IMR-90 (cell line): ENCODE data around the gene MAB21L1. TPM values are rescaled to one million over a fixed set of nuclear protein-coding genes. Genes with fewer than 3 reads are reported as not detected.

Experiments
- ATAC-seq: fragments of 200-7000 bp; cut with Tn5 transposase; 2 replicates; pipeline ENCODE4 v1.9.1; 2020; ENCODE audit warnings: low read depth, mild to moderate bottlenecking, moderate library complexity
- Bru-seq: library from RNA; stranded (reverse); fragments of 400-500 nt; gene quantifications from one replicate; lab custom pipeline; 2021; lab: Mats Ljungman, UMichigan
- BruChase-seq, 2 experiments: library from RNA; stranded (reverse); fragments of 400-500 nt; gene quantifications; one replicate each; lab custom pipeline; 2021; lab: Mats Ljungman, UMichigan
- BruUV-seq: library from RNA; stranded (reverse); fragments of 400-500 nt; replicated peaks from 2 replicates; lab custom pipeline; 2021; lab: Mats Ljungman, UMichigan
- CTCF ChIA-PET: fragments of 300-600 bp; formaldehyde crosslinking; extraction: SDS; loops from one replicate; lab custom pipeline; 2021; ENCODE audit warnings: antibody characterized with exemption; lab: Yijun Ruan, JAX
- POLR2A ChIA-PET: fragments of 300-600 bp; sonication (Branson Sonifier 250); formaldehyde crosslinking; loops from one replicate; lab custom pipeline; 2022; ENCODE audit warnings: antibody characterized with exemption; ENCODE audit not compliant: unreplicated experiment; lab: Charles Lee
- DNase-seq: peaks from one replicate; pipeline ENCODE4 v3.0.0; 2013
- H2AFZ ChIP-seq: replicated peaks from 2 replicates; pipeline ENCODE3; 2013; ENCODE audit warnings: low read length, mild to moderate bottlenecking; ENCODE audit not compliant: poor library complexity
- H2AK5ac ChIP-seq: 2 replicates; pipeline ENCODE4 v1.6.1; 2013; ENCODE audit warnings: low read depth, low read length, inconsistent platforms
- H2AK9ac ChIP-seq: replicated peaks from 2 replicates; pipeline ENCODE3; 2013; ENCODE audit warnings: mild to moderate bottlenecking, low read depth, low read length, moderate library complexity; ENCODE audit not compliant: poor library complexity
- H2BK120ac ChIP-seq: 2 replicates; pipeline ENCODE4 v1.6.1; 2013; ENCODE audit warnings: low read depth, low read length, inconsistent platforms
- H2BK15ac ChIP-seq: 3 replicates; pipeline ENCODE4 v1.6.1; 2013; ENCODE audit warnings: low read depth, low read length, inconsistent platforms
- H2BK20ac ChIP-seq: 2 replicates; pipeline ENCODE4 v1.6.1; 2013; ENCODE audit warnings: low read depth, mild to moderate bottlenecking, inconsistent platforms, low read length, moderate library complexity
- H2BK5ac ChIP-seq: 2 replicates; pipeline ENCODE4 v1.6.1; 2013; ENCODE audit warnings: mild to moderate bottlenecking, low read depth, low read length, inconsistent platforms; ENCODE audit not compliant: poor library complexity, severe bottlenecking
- H3K14ac ChIP-seq: replicated peaks from 2 replicates; pipeline ENCODE4 v1.6.1; 2013; ENCODE audit warnings: low read depth, low read length, inconsistent platforms
- H3K18ac ChIP-seq: 2 replicates; pipeline ENCODE4 v1.6.1; 2013; ENCODE audit warnings: low read depth, low read length, control low read depth
- H3K23ac ChIP-seq: 2 replicates; pipeline ENCODE4 v1.6.1; 2013; ENCODE audit warnings: low read depth, low read length, inconsistent platforms
- H3K27ac ChIP-seq: 2 replicates; pipeline ENCODE4 v1.5.1; 2013; ENCODE audit warnings: mild to moderate bottlenecking, control low read depth, low read length; ENCODE audit not compliant: insufficient read depth
- H3K27me3 ChIP-seq: 2 replicates; pipeline ENCODE4 v1.6.1; 2013; ENCODE audit warnings: low read length; ENCODE audit not compliant: control insufficient read depth, insufficient read depth
- H3K36me3 ChIP-seq: 2 replicates; pipeline ENCODE4 v1.6.1; 2013; ENCODE audit warnings: low read length, mixed read lengths; ENCODE audit not compliant: control insufficient read depth, insufficient read depth
- H3K4ac ChIP-seq: 2 replicates; pipeline ENCODE4 v1.6.1; 2013; ENCODE audit warnings: low read depth, low read length, inconsistent platforms
- H3K4me1 ChIP-seq: 2 replicates; pipeline ENCODE4 v1.6.1; 2013; ENCODE audit warnings: low read length, mixed read lengths; ENCODE audit not compliant: control insufficient read depth, insufficient read depth
- H3K4me2 ChIP-seq: 2 replicates; pipeline ENCODE4 v1.6.1; 2013; ENCODE audit warnings: low read depth, mild to moderate bottlenecking, control low read depth, low read length, moderate library complexity
- H3K4me3 ChIP-seq: 2 replicates; pipeline ENCODE4 v1.5.1; 2013; ENCODE audit warnings: low read depth, mild to moderate bottlenecking, control low read depth, low read length, moderate library complexity; ENCODE audit not compliant: insufficient read depth
- H3K56ac ChIP-seq: 2 replicates; pipeline ENCODE4 v1.6.1; 2013; ENCODE audit warnings: low read length, inconsistent platforms; ENCODE audit not compliant: insufficient read depth; ENCODE audit errors: extremely low read depth
- H3K79me1 ChIP-seq, 2 experiments: 2 replicates each; pipeline ENCODE4 v1.6.1; 2013; ENCODE audit warnings: low read length in 2 of 2, inconsistent platforms in 1 of 2, low read depth in 1 of 2
- H3K9ac ChIP-seq: 2 replicates; pipeline ENCODE4 v1.6.1; 2013; ENCODE audit warnings: low read depth, low read length, control low read depth
- H3K9me1 ChIP-seq: 2 replicates; pipeline ENCODE4 v1.6.1; 2013; ENCODE audit warnings: low read length, inconsistent platforms; ENCODE audit not compliant: insufficient read depth
- H3K9me3 ChIP-seq: 2 replicates; pipeline ENCODE4 v1.6.1; 2013; ENCODE audit warnings: low read length; ENCODE audit not compliant: control insufficient read depth, insufficient read depth
- H4K20me1 ChIP-seq: 2 replicates; pipeline ENCODE4 v1.6.1; 2013; ENCODE audit warnings: low read length, inconsistent platforms; ENCODE audit not compliant: insufficient read depth
- H4K5ac ChIP-seq: 2 replicates; pipeline ENCODE4 v1.6.1; 2013; ENCODE audit warnings: mild to moderate bottlenecking, low read depth, low read length, control low read depth
- H4K8ac ChIP-seq, 2 experiments: 2 replicates each; pipeline ENCODE4 v1.6.1; 2013; ENCODE audit warnings: low read depth in 2 of 2, low read length in 2 of 2, control low read depth in 1 of 2, inconsistent platforms in 1 of 2
- H4K91ac ChIP-seq: 2 replicates; pipeline ENCODE4 v1.6.1; 2013; ENCODE audit warnings: low read depth, low read length, inconsistent platforms; ENCODE audit not compliant: insufficient read depth
- BHLHE40 ChIP-seq: fragments of 150-350 bp; IDR thresholded peaks from 2 replicates; pipeline ENCODE4 v1.6.1; 2016; ENCODE audit warnings: mild to moderate bottlenecking, low read depth, low read length
- CEBPB ChIP-seq: IDR thresholded peaks from 2 replicates; pipeline ENCODE4 v1.6.1; 2012; ENCODE audit warnings: low read depth, low read length, improper control_type of control experiment
- CTCF ChIP-seq: conservative IDR thresholded peaks from 2 replicates; pipeline ENCODE4 v1.5.1; 2012; ENCODE audit warnings: mild to moderate bottlenecking, low read depth, low read length, improper control_type of control experiment
- FOS ChIP-seq: fragments of 150-350 bp; IDR thresholded peaks from 2 replicates; pipeline ENCODE4 v1.6.1; 2016; ENCODE audit warnings: low read depth, low read length
- MXI1 ChIP-seq: IDR thresholded peaks from 2 replicates; pipeline ENCODE4 v1.6.1; 2012; ENCODE audit warnings: low read depth, mild to moderate bottlenecking, low read length, moderate library complexity, borderline replicate concordance
- NFE2L2 ChIP-seq: fragments of 150-350 bp; IDR thresholded peaks from 2 replicates; pipeline ENCODE4 v1.6.1; 2016; ENCODE audit warnings: low read depth, mild to moderate bottlenecking, low read length
- RAD21 ChIP-seq: IDR thresholded peaks from 2 replicates; pipeline ENCODE4 v1.6.1; 2012; ENCODE audit warnings: low read length, improper control_type of control experiment
- RFX5 ChIP-seq: IDR thresholded peaks from 2 replicates; pipeline ENCODE4 v1.8.0; 2012; ENCODE audit warnings: low read depth, mild to moderate bottlenecking, low read length, moderate library complexity
- SMC3 ChIP-seq: fragments of 150-350 bp; IDR thresholded peaks from 2 replicates; pipeline ENCODE4 v1.6.1; 2016; ENCODE audit warnings: low read depth, mild to moderate bottlenecking, antibody characterized with exemption, low read length, moderate library complexity
- WGBS, 2 experiments: methylation state at CpG; one replicate each; pipeline versions ENCODE4 v1.1.5 to v1.1.7; 2013; ENCODE audit warnings: missing lambda C conversion rate in 2 of 2; ENCODE audit not compliant: insufficient read length in 1 of 2; ENCODE audit errors: extremely low coverage in 2 of 2; 5-methylcytosine and 5-hydroxymethylcytosine counted together
- dilution Hi-C: fragments of 300-500 bp; cut with HindIII; formaldehyde crosslinking; loops from one replicate; pipeline ENCODE4 v1.14.3; 2018; ENCODE audit warnings: low sequenced_read_pairs; ENCODE audit not compliant: unreplicated experiment
- in situ Hi-C: fragments of 300-500 bp; cut with MboI; formaldehyde crosslinking; loops from 3 replicates; pipeline ENCODE4 v1.14.3; 2019; ENCODE audit warnings: low sequenced_read_pairs, inconsistent platforms, mixed read lengths
- intact Hi-C: fragments of 100-400 bp; cut with micrococcal nuclease; formaldehyde crosslinking; loops from 2 replicates; pipeline ENCODE4 v1.10.0; 2022
- long read RNA-seq: library from polyadenylated mRNA; unstranded; transcript quantifications from one replicate; pipeline ENCODE4 v2.0.0, GENCODE V29; 2021; ENCODE audit not compliant: unreplicated experiment
- polyA plus RNA-seq, 3 experiments: library from polyadenylated mRNA; depleted of rRNA; stranded (reverse); fragments of >200 nt; gene quantifications; 2 replicates each; pipeline ENCODE4 v1.2.3, GENCODE V29; 2012; ENCODE audit warnings: low replicate concordance in 1 of 3
- total RNA-seq: library from RNA; depleted of rRNA; stranded (reverse); fragments of >200 nt; gene quantifications from 2 replicates; pipeline ENCODE4 v1.2.3, GENCODE V29; 2012; rRNA removed

The MAB21L1 gene
- total RNA-seq = 0.72 and 0.83 TPM in 2 replicates
- 0.53 and 0.59 TPM in 2 replicates for polyA plus RNA-seq (2012; rRNA removed)
- polyA plus RNA-seq (2012; cell fraction: cytosol; rRNA removed) = 0.20 and 0.21 TPM in 2 replicates
- 0.11 and 0.18 TPM in 2 replicates for polyA plus RNA-seq (2012; cell fraction: nucleus; rRNA removed; ENCODE audit: low replicate concordance)
- not detected for Bru-seq, nascent RNA
- BruChase-seq, experiment 1, labeled RNA remaining after a 6-hour chase = percentile 14 among the genes with signal in this experiment
- BruChase-seq, experiment 2, labeled RNA remaining after a 2-hour chase = percentile 23 among the genes with signal in this experiment
- long read RNA-seq, partial matches to known transcripts = 0 of 1 reads
- long read RNA-seq, other reads (novel, unspliced or antisense) = 0 of 1 reads

- Histone ChIP-seq H3K9ac (peak within 1 kb of the TSS; percentile 28; the same call in 1 of the 2 replicates), H4K91ac (no peak within 1 kb of the TSS), H2AK5ac (no peak within 1 kb of the TSS), H3K4me2 (peak within 1 kb of the TSS; percentile 49), H2BK120ac (peak within 1 kb of the TSS; percentile 38), H4K8ac (no peak within 1 kb of the TSS; a peak in 1 of 4 replicates), H3K27ac (no peak within 1 kb of the TSS), H2BK20ac (no peak within 1 kb of the TSS), H2BK5ac (no peak within 1 kb of the TSS), H2BK15ac (no peak within 1 kb of the TSS), H2AK9ac (no peak within 1 kb of the TSS), H3K18ac (no peak within 1 kb of the TSS), H3K4ac (peak within 1 kb of the TSS; percentile 9; the same call in 1 of the 2 replicates), H3K4me1 (no peaks in the 10 kb centered on the region), H3K27me3 (peaks cover 54% of the 10 kb centered on the region), H3K4me3 (peak within 1 kb of the TSS; percentile 43), H2AFZ (peak within 1 kb of the TSS; percentile 89), H3K79me1 (no peaks in the 10 kb centered on the region), H3K56ac (no peak within 1 kb of the TSS), H3K23ac (peak within 1 kb of the TSS; percentile 69; the same call in 1 of the 2 replicates), H4K20me1 (no peaks in the 10 kb centered on the region), H3K36me3 (no peaks in the 10 kb centered on the region), H3K14ac (no peak within 1 kb of the TSS), H4K5ac (no peak within 1 kb of the TSS), H3K9me1 (no peaks in the 10 kb centered on the region), H3K9me3 (peaks cover 6% of the 10 kb centered on the region; the same call in 1 of the 2 replicates)
- DNase-seq (peak; percentile 19), ATAC-seq (peak; percentile 69)
- WGBS, 2 experiments = 14% methylated on average over 16 of the region's 35 CpGs; no CpG with 5 or more reads in 1 of the 2 experiments
- BruUV-seq = no TSS peak
- TF ChIP-seq MXI1 (no peak), NFE2L2 (no peak), CTCF (no peak), FOS (no peak), CEBPB (no peak), RFX5 (no peak), SMC3 (no peak), BHLHE40 (no peak), RAD21 (no peak)
- intact Hi-C loops (loop anchor here (5.0 to 10.0 kb wide), 3 partner anchors 249 to 479 kb away; no protein-coding TSS in a partner anchor), in situ Hi-C loops (no loop called here), dilution Hi-C loops (no loop called here)
- ChIA-PET POLR2A (interaction anchor here (0.5 to 0.9 kb wide), 2 partner anchors 109 to 267 kb away, joined by 3 to 5 read pairs; no protein-coding TSS in a partner anchor), CTCF (no interaction called here)
These were observed at the start of gene MAB21L1 for GRCh38 chr13:35475960-35476943. Gene MAB21L1, minus strand, starts transcription at chr13:35476689. Its CDS starts 551 bp downstream, at chr13:35476138.
